ENCODE results near the gene PUS7.
A peak's percentile ranks its signal among the peaks of the same experiment; 100 is the strongest.

DNA sequence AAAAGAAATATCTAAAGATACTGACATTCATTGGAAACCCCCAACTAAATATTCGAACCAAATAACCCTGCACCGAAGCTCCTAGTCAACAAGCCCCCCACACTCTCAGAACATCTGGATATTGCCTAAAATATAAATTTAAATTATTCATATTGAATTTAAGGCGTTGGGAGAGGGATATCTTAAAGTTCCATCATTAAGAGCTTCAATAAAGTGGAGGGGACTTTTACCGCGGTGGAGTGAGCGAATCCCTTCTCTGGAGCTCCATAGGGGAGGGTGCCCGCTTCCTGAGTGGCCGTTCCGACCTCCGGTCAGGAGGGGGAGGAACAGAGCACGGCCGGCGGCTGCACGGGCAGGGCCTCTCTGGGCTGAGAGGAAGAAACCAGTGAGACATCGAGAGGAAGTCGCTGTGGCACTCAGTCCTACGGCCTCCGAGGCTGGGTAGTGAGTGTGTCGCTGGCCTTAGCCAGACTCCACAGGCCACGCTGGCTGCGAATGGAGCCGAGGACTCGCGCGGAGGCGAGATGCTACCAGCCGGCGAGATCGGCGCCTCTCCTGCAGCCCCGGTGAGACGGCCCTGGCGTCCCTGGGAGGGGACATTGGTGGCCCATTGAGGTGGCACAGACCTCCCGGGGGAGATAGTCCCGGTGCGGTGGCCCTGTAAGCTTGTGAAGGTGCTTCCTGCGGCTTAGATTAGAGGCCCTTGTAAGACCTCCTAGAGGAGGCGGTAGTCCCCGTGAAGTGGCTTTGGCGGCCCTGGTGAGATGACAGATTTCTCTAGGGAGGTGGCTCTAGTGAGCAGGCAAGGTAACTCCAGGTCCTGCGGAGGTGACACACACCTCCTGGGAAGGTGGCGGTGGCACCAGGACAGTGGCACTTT lies 10.0 kb upstream of the PUS7 start, which contains the start of gene RINT1:
- TF ChIP-seq FOXP2 (optimal IDR thresholded peaks at IDR 0.05; ENCODE audit: borderline replicate concordance, extremely low read depth, extremely low read length, insufficient read depth) (peak; percentile 81), TAF1 (IDR thresholded peaks at IDR 0.05; ENCODE audit: borderline replicate concordance, insufficient read depth, low read length) (peak; percentile 96), POLR2AphosphoS5 (IDR thresholded peaks at IDR 0.05; ENCODE audit: low read depth, low read length) (peak; percentile 99), SIN3A (IDR thresholded peaks at IDR 0.05; ENCODE audit: borderline replicate concordance, insufficient read depth, low read length) (no peak)

Data from PFSK-1 (cell line).